Activated CD8-positive, alpha-beta memory T cell treated with anti-CD3 and anti-CD28 coated beads for 48 hours (primary cell): ENCODE measurements around the gene TMEM248.
"Not testable (repeated sequence)": the region's sequence is repeated elsewhere in the genome, so short reads cannot be mapped to it uniquely, and the experiment has no call there.

Source experiments
- DNase-seq, 3 experiments: peaks; one replicate each; pipeline ENCODE4 v3.0.0-alpha.2; 2020; ENCODE audit warnings: low read depth in 2 of 3, low spot score in 2 of 3

TMEM248 gene

GRCh38 chr7:66948480-66949109, 27.6 kb downstream of the TMEM248 start:
- no peak for DNase-seq

GRCh38 chr7:66950311-66950710, 29.3 kb downstream of the TMEM248 start:
- no peak for DNase-seq

GRCh38 chr7:66950763-66951162, 29.7 kb downstream of the TMEM248 start:
- no peak for DNase-seq

- DNase-seq = no peak
Observed at GRCh38 chr7:66952343-66953043, 31.5 kb downstream of the TMEM248 start.

- no peak for DNase-seq
Observed at GRCh38 chr7:66953044-66953427, 32.0 kb downstream of the TMEM248 start.

GRCh38 chr7:66957595-66958290, 36.7 kb downstream of the TMEM248 start:
- DNase-seq = no peak

- no peak for DNase-seq
Observed at GRCh38 chr7:66958538-66959350, 37.7 kb downstream of the TMEM248 start.

GRCh38 chr7:66960192-66960591, 39.2 kb downstream of the TMEM248 start:
- DNase-seq = no peak

- no peak for DNase-seq
Observed at GRCh38 chr7:66961096-66961495, 40.1 kb downstream of the TMEM248 start.

GRCh38 chr7:66964411-66964810, 43.4 kb downstream of the TMEM248 start:
- no peak for DNase-seq

- no peak for DNase-seq
Observed at GRCh38 chr7:66967029-66967428, 46.0 kb downstream of the TMEM248 start.

- not testable (repeated sequence) for DNase-seq
Observed at GRCh38 chr7:66969001-66969400, 48.0 kb downstream of the TMEM248 start.

GRCh38 chr7:66970310-66970709, 49.3 kb downstream of the TMEM248 start:
- no peak for DNase-seq

GRCh38 chr7:66974986-66975590, 54.1 kb downstream of the TMEM248 start:
- DNase-seq = no peak

GRCh38 chr7:66978312-66978711, 57.3 kb downstream of the TMEM248 start:
- DNase-seq = not testable (repeated sequence)

- DNase-seq = not testable (repeated sequence)
Observed at GRCh38 chr7:66979013-66979412, 58.0 kb downstream of the TMEM248 start.

- not testable (repeated sequence) for DNase-seq
Observed at GRCh38 chr7:66980336-66980735, 59.3 kb downstream of the TMEM248 start.

- DNase-seq = not testable (repeated sequence)
Observed at GRCh38 chr7:66989552-66989951, 68.5 kb downstream of the TMEM248 start.

- not testable (repeated sequence) for DNase-seq
Observed at GRCh38 chr7:66994051-66994450, 73.0 kb downstream of the TMEM248 start.

- DNase-seq = peak in 1 of 3 experiments; percentile 2
Observed at GRCh38 chr7:66994691-66995049, 73.6 kb downstream of the TMEM248 start.
